ENCODE data around the gene TOMM7.

The TOMM7 gene

DNA sequence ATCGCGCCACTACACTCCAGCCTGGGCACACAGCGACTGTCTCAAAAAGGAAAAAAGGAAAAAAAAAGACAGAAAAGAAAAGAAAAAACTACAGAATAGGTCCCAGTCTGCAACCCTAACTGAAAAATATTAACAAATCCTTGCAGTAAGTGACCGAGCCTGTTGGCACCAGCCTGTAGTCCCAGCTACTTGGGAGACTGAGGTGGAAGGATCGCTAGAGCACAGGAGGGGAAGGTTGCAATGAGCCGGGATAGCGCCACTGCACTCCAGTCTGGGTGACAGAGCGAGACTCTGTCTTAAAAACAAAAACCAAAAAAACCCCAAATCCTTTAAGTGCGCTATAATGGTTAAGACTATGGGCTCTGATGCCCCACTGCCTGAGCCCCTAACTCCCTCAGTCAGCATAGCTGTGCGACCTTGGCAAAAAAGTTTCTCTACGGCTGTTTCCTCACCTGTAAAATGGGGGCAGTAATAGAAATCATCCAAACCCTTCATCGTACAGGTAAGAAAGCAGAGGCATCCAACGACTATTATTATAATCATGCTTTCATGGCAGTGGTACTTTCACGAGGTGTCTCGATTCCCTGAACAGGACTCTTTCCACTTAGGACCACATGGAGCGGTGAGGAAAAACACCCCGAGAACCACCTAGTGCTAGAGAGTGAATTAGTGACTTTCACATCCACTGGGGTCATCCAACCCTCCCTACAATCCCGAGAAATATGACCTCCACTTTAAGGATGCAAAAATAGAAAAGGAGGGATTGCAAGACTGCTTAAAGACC lies 755 bp downstream of the TOMM7 start:
- Histone ChIP-seq H3K9ac (ENCODE audit: low read length in 2 of 2) (peak overlapping the region; percentile 79 to 97), H3K9me3 (ENCODE audit: control insufficient read depth in 2 of 2, low read length in 2 of 2) (no peaks in the 10 kb centered on the region), H3K4me1 (ENCODE audit: control insufficient read depth, insufficient read depth, low read length) (peaks cover 12% of the 10 kb centered on the region), H3K27me3 (ENCODE audit: control insufficient read depth in 1 of 2, insufficient read depth in 2 of 2, low read length in 2 of 2) (no peaks in the 10 kb centered on the region), H3K4me3 (ENCODE audit: low read length in 2 of 2) (peak overlapping the region; percentile 95 to 99), H3K36me3 (ENCODE audit: control insufficient read depth in 2 of 2, insufficient read depth in 2 of 2, low read length in 2 of 2) (peaks cover 8 to 9% of the 10 kb centered on the region in 2 donors), H3K27ac (ENCODE audit: low read length) (peak overlapping the region; percentile 80)

DNA sequence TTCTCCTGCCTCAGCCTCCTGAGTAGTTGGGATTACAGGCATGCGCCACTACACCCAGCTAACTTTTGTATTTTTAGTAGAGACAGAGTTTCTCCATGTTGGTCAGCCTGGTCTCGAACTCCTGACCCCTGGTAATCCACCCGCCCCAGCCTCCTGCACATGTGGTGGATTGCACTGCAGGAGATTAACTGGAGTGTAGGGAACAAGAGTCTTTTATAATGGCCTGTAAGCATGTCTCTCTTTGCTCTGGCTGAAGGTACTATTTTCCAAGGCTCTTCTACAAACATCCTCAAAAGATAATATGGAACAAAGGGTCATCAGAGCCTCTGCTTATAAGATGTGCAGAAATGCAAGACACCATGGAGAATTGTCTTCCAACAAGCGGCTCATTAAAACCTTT lies 3.2 kb downstream of the TOMM7 start:
- Histone ChIP-seq H3K27me3 (ENCODE audit: control insufficient read depth in 1 of 2, insufficient read depth in 2 of 2, low read length in 2 of 2) (no peaks in the 10 kb centered on the region), H3K36me3 (ENCODE audit: control insufficient read depth in 2 of 2, insufficient read depth in 2 of 2, low read length in 2 of 2) (peaks cover 12 to 16% of the 10 kb centered on the region in 2 donors), H3K9ac (ENCODE audit: low read length in 2 of 2) (no peak overlapping the region), H3K9me3 (ENCODE audit: control insufficient read depth in 2 of 2, low read length in 2 of 2) (no peaks in the 10 kb centered on the region), H3K4me1 (ENCODE audit: control insufficient read depth, insufficient read depth, low read length) (peaks cover 12% of the 10 kb centered on the region), H3K27ac (ENCODE audit: low read length) (no peak overlapping the region), H3K4me3 (ENCODE audit: low read length in 2 of 2) (no peak overlapping the region)

DNA sequence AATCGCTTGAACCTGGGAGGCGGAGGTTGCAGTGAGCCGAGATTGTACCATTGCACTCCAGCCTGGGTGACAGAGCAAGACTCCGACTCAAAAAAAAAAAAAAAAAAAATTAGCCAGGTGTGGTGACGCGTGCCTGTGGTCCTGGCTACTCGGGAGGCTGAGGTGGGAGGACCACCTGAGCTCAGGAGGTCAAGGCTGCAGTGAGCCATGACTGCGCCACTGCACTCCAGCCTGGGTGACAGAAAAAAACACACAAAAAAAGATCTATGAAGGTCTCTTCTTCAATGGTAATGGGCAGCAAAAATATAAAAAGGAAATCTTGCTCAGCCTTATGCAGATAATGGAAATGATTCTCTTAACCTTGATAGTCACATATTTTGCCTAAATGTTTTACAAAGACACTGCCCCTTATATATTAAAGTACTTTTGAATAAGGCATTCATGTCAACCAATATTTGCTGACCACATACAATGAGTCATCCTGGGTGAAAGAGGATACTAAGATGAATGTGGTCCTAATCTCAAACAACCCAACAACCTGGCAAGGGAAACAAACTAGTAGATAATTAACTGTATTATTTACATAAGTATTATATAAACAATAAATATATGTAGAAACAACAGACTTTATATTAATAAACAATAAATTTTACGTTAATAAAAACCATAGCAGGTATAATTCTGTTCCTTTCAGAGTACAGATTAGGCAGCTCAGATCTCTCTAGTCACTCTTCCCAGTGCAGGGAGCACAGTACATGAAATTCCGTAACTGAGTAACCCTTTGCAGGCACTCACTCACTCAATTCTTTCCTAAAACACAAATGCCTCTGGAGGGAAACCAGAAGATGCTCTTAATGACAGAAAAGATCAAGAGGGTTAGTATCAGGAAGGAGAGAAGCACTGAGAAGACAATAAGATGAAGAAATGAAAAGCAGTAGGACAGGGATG lies 8.1 kb downstream of the TOMM7 start:
- H3K4me3 ChIP-seq (ENCODE audit: low read length in 2 of 2) = no peak overlapping the region
- no peaks in the 10 kb centered on the region for H3K27me3 ChIP-seq (ENCODE audit: control insufficient read depth in 1 of 2, insufficient read depth in 2 of 2, low read length in 2 of 2)
- H3K9ac ChIP-seq (ENCODE audit: low read length in 2 of 2) = no peak overlapping the region
- H3K4me1 ChIP-seq (ENCODE audit: control insufficient read depth, insufficient read depth, low read length) = no peaks in the 10 kb centered on the region
- H3K27ac ChIP-seq (ENCODE audit: low read length) = no peak overlapping the region
- H3K36me3 ChIP-seq (ENCODE audit: control insufficient read depth in 2 of 2, insufficient read depth in 2 of 2, low read length in 2 of 2) = peaks cover 17 to 19% of the 10 kb centered on the region in 2 donors
- no peaks in the 10 kb centered on the region for H3K9me3 ChIP-seq (ENCODE audit: control insufficient read depth in 2 of 2, low read length in 2 of 2)

DNA sequence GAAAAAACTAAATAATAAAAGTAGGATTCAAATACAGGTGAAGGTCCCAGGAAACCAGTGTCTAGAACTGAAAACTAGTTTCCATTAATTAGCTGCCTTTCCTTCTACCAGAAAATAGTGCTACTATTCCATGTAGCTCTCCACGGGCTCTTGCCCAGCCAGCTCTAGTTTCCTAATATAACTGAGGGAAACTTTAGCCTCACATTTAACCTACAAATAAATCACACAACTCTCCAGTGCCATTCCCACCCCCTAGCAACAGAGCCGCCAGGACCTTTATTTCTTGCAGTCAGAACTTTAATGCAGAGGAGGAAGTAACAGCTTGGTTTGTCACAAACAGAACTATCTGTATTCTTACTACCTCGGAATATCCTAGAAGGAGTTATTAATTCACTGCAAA lies 10.3 kb downstream of the TOMM7 start:
- H3K9me3 ChIP-seq (ENCODE audit: control insufficient read depth in 2 of 2, low read length in 2 of 2) = no peaks in the 10 kb centered on the region
- H3K4me1 ChIP-seq (ENCODE audit: control insufficient read depth, insufficient read depth, low read length) = no peaks in the 10 kb centered on the region
- H3K36me3 ChIP-seq (ENCODE audit: control insufficient read depth in 2 of 2, insufficient read depth in 2 of 2, low read length in 2 of 2) = peaks cover 14 to 16% of the 10 kb centered on the region in 2 donors
- no peak overlapping the region for H3K4me3 ChIP-seq (ENCODE audit: low read length in 2 of 2)
- H3K27ac ChIP-seq (ENCODE audit: low read length) = no peak overlapping the region
- H3K27me3 ChIP-seq (ENCODE audit: control insufficient read depth in 1 of 2, insufficient read depth in 2 of 2, low read length in 2 of 2) = no peaks in the 10 kb centered on the region
- H3K9ac ChIP-seq (ENCODE audit: low read length in 2 of 2) = no peak overlapping the region

DNA sequence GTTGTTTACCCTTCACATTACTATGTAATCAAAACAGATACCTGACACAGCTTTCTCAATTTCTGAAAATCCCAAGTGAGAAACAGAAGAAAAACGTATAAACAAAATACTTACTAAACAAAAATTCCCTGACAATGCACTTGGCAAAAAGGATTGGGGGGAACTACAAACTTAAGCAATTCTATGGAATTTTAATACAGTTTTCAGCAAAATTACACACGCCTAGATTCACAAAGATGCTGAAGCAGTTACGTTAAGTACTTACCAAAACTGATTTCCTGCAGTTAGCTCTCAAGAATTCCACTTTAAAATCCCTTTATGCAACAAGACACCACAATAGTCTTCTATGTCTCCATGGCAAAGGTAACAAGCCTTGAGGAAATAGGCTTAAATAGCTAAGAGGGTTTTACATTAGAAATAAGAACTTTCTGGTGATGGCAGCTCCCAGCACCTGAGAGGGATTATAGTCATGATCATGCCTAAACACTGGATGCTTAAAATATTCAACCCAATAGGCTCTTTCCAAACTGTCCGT lies 10.8 kb downstream of the TOMM7 start:
- Histone ChIP-seq H3K27me3 (ENCODE audit: control insufficient read depth in 1 of 2, insufficient read depth in 2 of 2, low read length in 2 of 2) (no peaks in the 10 kb centered on the region), H3K4me1 (ENCODE audit: control insufficient read depth, insufficient read depth, low read length) (no peaks in the 10 kb centered on the region), H3K36me3 (ENCODE audit: control insufficient read depth in 2 of 2, insufficient read depth in 2 of 2, low read length in 2 of 2) (peaks cover 9 to 12% of the 10 kb centered on the region in 2 donors), H3K9ac (ENCODE audit: low read length in 2 of 2) (no peak overlapping the region), H3K27ac (ENCODE audit: low read length) (no peak overlapping the region), H3K4me3 (ENCODE audit: low read length in 2 of 2) (no peak overlapping the region), H3K9me3 (ENCODE audit: control insufficient read depth in 2 of 2, low read length in 2 of 2) (no peaks in the 10 kb centered on the region)

DNA sequence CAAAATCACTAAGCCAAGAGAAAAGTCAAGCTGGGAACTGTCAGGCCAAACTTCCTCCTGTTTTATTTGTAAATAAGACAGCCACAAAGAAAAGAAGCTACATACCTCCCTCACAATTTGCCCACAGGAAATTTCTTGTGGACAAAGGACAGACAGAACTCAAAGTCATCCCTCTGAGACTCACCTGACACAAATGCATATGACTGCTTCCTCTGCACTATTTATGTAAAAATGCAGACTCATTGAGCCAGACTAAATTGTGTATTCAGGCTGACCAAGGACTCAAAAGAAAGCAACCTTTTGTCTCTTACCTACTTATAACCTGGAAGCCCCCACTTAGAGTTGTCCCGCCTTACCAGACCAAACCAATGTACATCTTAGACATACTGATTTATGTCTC lies 11.8 kb downstream of the TOMM7 start:
- H3K4me3 ChIP-seq (ENCODE audit: low read length in 2 of 2) = no peak overlapping the region
- no peaks in the 10 kb centered on the region for H3K4me1 ChIP-seq (ENCODE audit: control insufficient read depth, insufficient read depth, low read length)
- H3K27ac ChIP-seq (ENCODE audit: low read length) = no peak overlapping the region
- no peak overlapping the region for H3K9ac ChIP-seq (ENCODE audit: low read length in 2 of 2)
- peaks cover 6 to 8% of the 10 kb centered on the region in 2 donors for H3K36me3 ChIP-seq (ENCODE audit: control insufficient read depth in 2 of 2, insufficient read depth in 2 of 2, low read length in 2 of 2)
- no peaks in the 10 kb centered on the region for H3K27me3 ChIP-seq (ENCODE audit: control insufficient read depth in 1 of 2, insufficient read depth in 2 of 2, low read length in 2 of 2)
- H3K9me3 ChIP-seq (ENCODE audit: control insufficient read depth in 2 of 2, low read length in 2 of 2) = no peaks in the 10 kb centered on the region

DNA sequence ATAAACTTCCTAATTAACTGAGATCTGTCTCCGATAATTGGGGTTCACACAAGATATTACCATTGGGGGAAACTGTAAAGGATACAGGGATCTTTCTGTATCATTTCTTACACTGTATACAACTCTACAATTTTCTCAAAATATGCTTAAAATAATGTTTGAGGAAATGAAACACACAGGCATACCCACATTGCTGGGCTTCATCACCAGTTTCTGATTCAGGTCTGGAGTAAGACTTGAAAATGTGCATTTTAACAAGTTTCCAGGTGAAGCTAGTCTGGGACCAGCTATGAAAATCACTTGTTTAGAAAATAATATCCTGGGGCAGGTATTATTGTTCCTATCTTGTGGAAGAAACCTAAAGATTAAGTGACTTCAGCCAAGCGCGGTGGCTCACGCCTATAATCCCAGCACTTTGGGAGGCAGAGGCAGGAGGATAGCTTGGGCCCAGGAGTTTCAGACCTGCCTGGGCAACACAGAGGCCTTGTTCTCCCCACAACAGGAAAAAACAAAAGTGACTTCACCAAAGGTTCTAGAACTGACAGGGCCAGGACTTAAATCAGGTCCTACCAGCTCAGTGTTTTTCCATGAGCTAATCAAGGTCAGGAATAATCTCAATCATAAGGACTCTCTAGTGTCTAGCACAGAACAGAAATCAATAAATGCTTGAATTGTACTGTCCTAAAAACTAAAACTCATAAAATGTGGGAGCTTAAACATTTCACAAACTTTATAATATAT lies 12.6 kb downstream of the TOMM7 start:
- H3K27me3 ChIP-seq (ENCODE audit: control insufficient read depth in 1 of 2, insufficient read depth in 2 of 2, low read length in 2 of 2) = no peaks in the 10 kb centered on the region
- H3K9ac ChIP-seq (ENCODE audit: low read length in 2 of 2) = no peak overlapping the region
- H3K9me3 ChIP-seq (ENCODE audit: control insufficient read depth in 2 of 2, low read length in 2 of 2) = no peaks in the 10 kb centered on the region
- H3K4me3 ChIP-seq (ENCODE audit: low read length in 2 of 2) = no peak overlapping the region
- no peak overlapping the region for H3K27ac ChIP-seq (ENCODE audit: low read length)
- no peaks in the 10 kb centered on the region for H3K4me1 ChIP-seq (ENCODE audit: control insufficient read depth, insufficient read depth, low read length)
- H3K36me3 ChIP-seq (ENCODE audit: control insufficient read depth in 2 of 2, insufficient read depth in 2 of 2, low read length in 2 of 2) = peaks cover 6 to 8% of the 10 kb centered on the region in 2 donors

DNA sequence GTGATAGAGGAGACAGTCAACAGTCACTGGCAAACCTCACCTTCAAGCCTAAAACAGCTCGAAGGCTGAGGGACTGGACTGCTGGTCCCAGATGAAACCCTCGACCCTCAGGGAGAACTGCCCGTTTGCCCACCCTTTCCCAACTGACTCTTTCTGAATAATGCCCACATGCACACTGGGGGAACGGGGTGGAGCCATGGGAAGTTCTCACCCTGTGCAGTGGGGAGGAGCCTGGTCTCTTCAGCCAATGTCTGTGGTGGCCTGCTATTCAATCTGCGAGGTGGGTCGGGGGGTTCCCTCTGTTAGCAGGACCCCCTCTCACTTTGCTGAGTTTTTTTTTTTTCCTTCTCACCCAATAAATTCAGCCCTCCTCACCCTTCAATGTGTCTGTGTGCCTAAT lies 14.5 kb downstream of the TOMM7 start:
- H3K9ac ChIP-seq (ENCODE audit: low read length in 2 of 2) = no peak overlapping the region
- H3K27me3 ChIP-seq (ENCODE audit: control insufficient read depth in 1 of 2, insufficient read depth in 2 of 2, low read length in 2 of 2) = no peaks in the 10 kb centered on the region
- no peak overlapping the region for H3K4me3 ChIP-seq (ENCODE audit: low read length in 2 of 2)
- peaks cover 5 to 6% of the 10 kb centered on the region in 2 donors for H3K36me3 ChIP-seq (ENCODE audit: control insufficient read depth in 2 of 2, insufficient read depth in 2 of 2, low read length in 2 of 2)
- H3K27ac ChIP-seq (ENCODE audit: low read length) = no peak overlapping the region
- no peaks in the 10 kb centered on the region for H3K4me1 ChIP-seq (ENCODE audit: control insufficient read depth, insufficient read depth, low read length)
- no peaks in the 10 kb centered on the region for H3K9me3 ChIP-seq (ENCODE audit: control insufficient read depth in 2 of 2, low read length in 2 of 2)

DNA sequence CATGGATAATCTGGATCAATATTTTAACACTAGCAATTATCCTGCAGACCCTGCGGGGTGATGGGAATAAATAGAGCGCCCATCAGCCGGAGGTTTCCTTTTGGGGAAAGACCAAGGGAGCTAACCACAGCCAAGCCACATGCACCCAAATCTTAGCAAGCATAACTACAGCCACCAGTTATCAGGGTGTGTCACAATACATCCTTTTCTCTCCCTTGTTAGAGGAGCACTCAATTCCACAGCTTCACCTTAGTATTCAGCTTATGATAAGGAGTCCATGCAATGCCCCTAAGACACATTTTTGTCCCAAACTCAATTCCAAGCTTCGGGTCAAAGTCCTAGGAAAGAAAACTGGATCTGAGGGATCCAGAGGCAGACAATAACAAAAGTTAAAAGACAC lies 15.9 kb downstream of the TOMM7 start:
- Histone ChIP-seq H3K36me3 (ENCODE audit: control insufficient read depth in 2 of 2, insufficient read depth in 2 of 2, low read length in 2 of 2) (no peaks in the 10 kb centered on the region), H3K4me1 (ENCODE audit: control insufficient read depth, insufficient read depth, low read length) (no peaks in the 10 kb centered on the region), H3K27me3 (ENCODE audit: control insufficient read depth in 1 of 2, insufficient read depth in 2 of 2, low read length in 2 of 2) (no peaks in the 10 kb centered on the region), H3K9me3 (ENCODE audit: control insufficient read depth in 2 of 2, low read length in 2 of 2) (no peaks in the 10 kb centered on the region), H3K9ac (ENCODE audit: low read length in 2 of 2) (no peak overlapping the region), H3K27ac (ENCODE audit: low read length) (no peak overlapping the region), H3K4me3 (ENCODE audit: low read length in 2 of 2) (no peak overlapping the region)

DNA sequence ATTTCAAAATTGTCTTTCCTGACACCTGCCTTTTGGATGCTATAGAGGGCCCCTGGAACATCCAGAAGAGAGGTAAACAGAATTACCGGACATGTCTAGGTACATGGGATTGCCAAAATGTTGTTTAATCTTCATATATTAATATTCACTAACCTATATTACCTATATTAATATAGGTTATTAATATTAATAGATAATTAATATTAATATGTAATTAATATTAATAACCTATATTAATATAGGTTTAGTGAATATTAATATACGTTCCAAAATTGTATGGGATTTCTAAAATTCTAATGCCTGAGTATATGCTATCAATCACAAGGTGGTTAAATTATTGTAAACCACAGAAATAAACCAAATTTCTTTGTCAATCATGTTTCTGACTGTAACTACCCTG lies 17.4 kb downstream of the TOMM7 start:
- Histone ChIP-seq H3K4me1 (ENCODE audit: control insufficient read depth, insufficient read depth, low read length) (no peaks in the 10 kb centered on the region), H3K27me3 (ENCODE audit: control insufficient read depth in 1 of 2, insufficient read depth in 2 of 2, low read length in 2 of 2) (no peaks in the 10 kb centered on the region), H3K9me3 (ENCODE audit: control insufficient read depth in 2 of 2, low read length in 2 of 2) (no peaks in the 10 kb centered on the region), H3K9ac (ENCODE audit: low read length in 2 of 2) (no peak overlapping the region), H3K36me3 (ENCODE audit: control insufficient read depth in 2 of 2, insufficient read depth in 2 of 2, low read length in 2 of 2) (no peaks in the 10 kb centered on the region), H3K4me3 (ENCODE audit: low read length in 2 of 2) (no peak overlapping the region), H3K27ac (ENCODE audit: low read length) (no peak overlapping the region)

All from stomach smooth muscle (tissue), 2 donors.